Measurements from ENCODE around the gene ODAD2. TPM values are rescaled to one million over a fixed set of nuclear protein-coding genes. Genes with fewer than 3 reads are reported as not detected.

Gene ODAD2
- total and polyA plus RNA-seq, 8 donors = 0.15 to 0.52 (median 0.28) TPM; not detected in 5

DNA sequence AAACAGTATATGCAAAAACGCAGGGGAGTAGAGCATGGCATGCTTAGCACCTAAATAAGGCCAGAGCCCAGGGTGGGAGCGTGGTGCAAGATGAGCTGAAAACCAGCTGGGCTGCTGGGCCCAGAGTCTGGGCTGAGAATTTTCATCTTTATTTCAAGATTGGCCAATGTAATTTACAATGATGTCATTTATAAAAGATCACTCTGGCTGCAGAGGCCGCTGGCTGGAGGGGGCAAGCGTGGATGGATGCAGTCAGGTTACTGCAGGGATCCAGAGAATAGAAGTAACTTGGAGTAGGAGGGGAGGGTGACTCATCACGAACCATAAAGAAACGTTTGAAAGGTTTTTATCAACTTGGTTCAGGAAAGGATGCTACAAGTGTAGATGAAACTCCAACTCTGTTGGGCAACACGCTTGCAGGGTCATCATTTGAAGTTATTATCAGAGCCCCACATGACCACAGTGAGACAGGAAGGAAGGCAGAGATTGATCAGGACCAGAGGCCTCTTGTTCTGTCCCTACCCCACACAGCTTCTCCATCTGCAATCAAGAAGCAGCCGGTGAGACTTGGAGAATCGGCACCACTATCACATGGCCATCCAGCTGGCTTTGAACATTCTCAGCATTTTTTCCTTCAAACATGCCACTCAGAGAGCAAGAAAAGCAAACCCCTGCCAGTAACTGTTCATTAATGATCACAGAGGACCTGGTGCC is 49.2 kb downstream of the ODAD2 start:
- TF ChIP-seq, protein P1, sequence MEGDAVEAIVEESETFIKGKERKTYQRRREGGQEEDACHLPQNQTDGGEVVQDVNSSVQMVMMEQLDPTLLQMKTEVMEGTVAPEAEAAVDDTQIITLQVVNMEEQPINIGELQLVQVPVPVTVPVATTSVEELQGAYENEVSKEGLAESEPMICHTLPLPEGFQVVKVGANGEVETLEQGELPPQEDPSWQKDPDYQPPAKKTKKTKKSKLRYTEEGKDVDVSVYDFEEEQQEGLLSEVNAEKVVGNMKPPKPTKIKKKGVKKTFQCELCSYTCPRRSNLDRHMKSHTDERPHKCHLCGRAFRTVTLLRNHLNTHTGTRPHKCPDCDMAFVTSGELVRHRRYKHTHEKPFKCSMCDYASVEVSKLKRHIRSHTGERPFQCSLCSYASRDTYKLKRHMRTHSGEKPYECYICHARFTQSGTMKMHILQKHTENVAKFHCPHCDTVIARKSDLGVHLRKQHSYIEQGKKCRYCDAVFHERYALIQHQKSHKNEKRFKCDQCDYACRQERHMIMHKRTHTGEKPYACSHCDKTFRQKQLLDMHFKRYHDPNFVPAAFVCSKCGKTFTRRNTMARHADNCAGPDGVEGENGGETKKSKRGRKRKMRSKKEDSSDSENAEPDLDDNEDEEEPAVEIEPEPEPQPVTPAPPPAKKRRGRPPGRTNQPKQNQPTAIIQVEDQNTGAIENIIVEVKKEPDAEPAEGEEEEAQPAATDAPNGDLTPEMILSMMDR (IDR thresholded peaks at IDR 0.05) = no peak
- Histone ChIP-seq H3K4me3 (no peak overlapping the region), H3K27ac (no peak overlapping the region), H3K27me3 (no peaks in the 10 kb centered on the region), H3K9me3 (no peaks in the 10 kb centered on the region), H3K4me1 (no peaks in the 10 kb centered on the region), H3K36me3 (no peaks in the 10 kb centered on the region)
- intact Hi-C loops (cut with DNase I) = no loop called here
- DNase-seq (no peak), ATAC-seq (no peak), FAIRE-seq (no peak)
- 54% methylated on average over 9 of the region's 9 CpGs for WGBS, 2 donors

DNA sequence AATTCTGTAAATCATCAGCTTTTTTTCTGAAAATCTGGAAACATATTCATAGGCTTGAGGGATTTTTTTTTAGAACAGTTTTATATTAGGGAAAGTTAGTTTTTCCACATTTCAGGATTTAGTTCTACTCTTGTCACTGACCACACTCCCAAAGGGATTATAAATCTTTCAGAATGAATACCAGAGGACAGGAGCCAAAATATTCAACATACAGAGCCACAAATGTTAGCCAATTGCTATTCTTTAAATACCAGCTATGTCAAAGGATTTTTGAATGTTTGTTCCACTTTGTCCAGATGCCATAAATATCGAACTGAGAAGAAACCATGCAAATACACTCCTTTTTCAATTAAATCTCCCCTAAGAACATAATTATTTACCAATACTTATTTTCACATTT is 50.7 kb downstream of the ODAD2 start:
- H3K27me3 ChIP-seq = no peaks in the 10 kb centered on the region
- DNase-seq (no peak), FAIRE-seq (no peak), ATAC-seq (no peak)
- H3K36me3 ChIP-seq = no peaks in the 10 kb centered on the region
- TF ChIP-seq, protein P1 (IDR thresholded peaks at IDR 0.05) = no peak
- intact Hi-C loops (cut with DNase I) = no loop called here
- no peaks in the 10 kb centered on the region for H3K4me1 ChIP-seq
- no peak overlapping the region for H3K27ac ChIP-seq
- no peaks in the 10 kb centered on the region for H3K9me3 ChIP-seq
- 27 to 29% methylated on average over 1 of the region's 1 CpG for WGBS, 2 donors
- no peak overlapping the region for H3K4me3 ChIP-seq

GRCh38 chr10:27947540-27947939 is 51.3 kb downstream of the ODAD2 start:
- FAIRE-seq (no peak), ATAC-seq (no peak), DNase-seq (no peak)
- WGBS, 2 donors = 56 to 70% methylated on average over 5 of the region's 5 CpGs
- no peak overlapping the region for H3K27ac ChIP-seq
- no peak overlapping the region for H3K4me3 ChIP-seq
- TF ChIP-seq, protein P1 (IDR thresholded peaks at IDR 0.05) = no peak
- H3K9me3 ChIP-seq = no peaks in the 10 kb centered on the region
- H3K4me1 ChIP-seq = no peaks in the 10 kb centered on the region
- no peaks in the 10 kb centered on the region for H3K27me3 ChIP-seq
- H3K36me3 ChIP-seq = no peaks in the 10 kb centered on the region
- intact Hi-C loops (cut with DNase I) = no loop called here

DNA sequence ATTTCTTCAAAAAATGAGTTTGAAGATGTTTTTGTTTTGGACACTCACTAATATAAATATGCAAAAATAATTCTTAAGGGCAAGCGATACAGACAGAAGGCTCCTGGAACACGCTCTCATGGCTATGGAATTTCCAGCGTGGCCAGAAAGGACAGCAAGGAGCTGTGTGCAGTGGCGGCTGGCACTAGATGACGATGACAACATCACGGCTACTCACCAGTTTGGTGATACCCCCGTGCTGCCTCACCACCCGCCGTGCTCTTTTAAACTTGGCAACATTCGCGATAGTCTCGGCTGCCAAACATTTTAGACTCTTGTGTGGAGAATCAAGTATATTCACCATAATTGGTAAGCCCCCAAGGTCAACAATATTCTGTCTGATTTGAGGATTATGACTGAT is 54.9 kb downstream of the ODAD2 start:
- no peak for ATAC-seq
- no peaks in the 10 kb centered on the region for H3K4me1 ChIP-seq
- FAIRE-seq = no peak
- H3K27me3 ChIP-seq = no peaks in the 10 kb centered on the region
- 86 to 95% methylated on average over 12 of the region's 12 CpGs for WGBS, 2 donors
- no peaks in the 10 kb centered on the region for H3K9me3 ChIP-seq
- TF ChIP-seq, protein P1 (IDR thresholded peaks at IDR 0.05) = no peak
- intact Hi-C loops (cut with DNase I) = no loop called here
- H3K4me3 ChIP-seq = no peak overlapping the region
- H3K27ac ChIP-seq = no peak overlapping the region
- no peak for DNase-seq
- H3K36me3 ChIP-seq = no peaks in the 10 kb centered on the region

GRCh38 chr10:27914888-27915287 is 84.0 kb downstream of the ODAD2 start:
- Histone ChIP-seq H3K27me3 (no peaks in the 10 kb centered on the region), H3K27ac (no peak overlapping the region), H3K9me3 (no peaks in the 10 kb centered on the region), H3K4me1 (no peaks in the 10 kb centered on the region), H3K4me3 (no peak overlapping the region), H3K36me3 (no peaks in the 10 kb centered on the region)
- ATAC-seq (no peak), DNase-seq (no peak), FAIRE-seq (no peak)
- TF ChIP-seq, protein P1 (IDR thresholded peaks at IDR 0.05) = no peak
- intact Hi-C loops (cut with DNase I) = no loop called here
- 92 to 94% methylated on average over 3 of the region's 3 CpGs for WGBS, 2 donors
